ENCODE measurements around the gene ZNF133. TPM values are rescaled to one million over a fixed set of nuclear protein-coding genes. Genes with fewer than 3 reads are reported as not detected.

The ZNF133 gene
- 9.0 to 11.0 TPM (median 10.5 TPM) in 5 replicates for total RNA-seq (2022; extraction: Qiagen RNA extraction; ENCODE audit: low read depth)

GRCh38 chr20:18287915-18288748, at the start of gene ZNF133:
Gene ZNF133 (plus strand): TSS chr20:18288527. CDS start chr20:18305687, 17,160 bp downstream.

Other genes with a start within 250 kb of the ZNF133 start
- 0.16 to 0.43 TPM (median 0.19 TPM) in 4 of 5 replicates, not detected in the other for gene OVOL2, start 230.6 kb upstream of the ZNF133 start, total RNA-seq (2022; extraction: Qiagen RNA extraction; ENCODE audit: low read depth)
- 7.6 to 11.0 TPM (median 10.1 TPM) in 5 replicates for gene KAT14, start 150.7 kb upstream of the ZNF133 start, total RNA-seq (2022; extraction: Qiagen RNA extraction; ENCODE audit: low read depth)
- gene PET117, start 150.7 kb upstream of the ZNF133 start, total RNA-seq (2022; extraction: Qiagen RNA extraction; ENCODE audit: low read depth): 21.8 to 29.8 TPM (median 26.4 TPM) in 5 replicates
- 2.6 to 3.3 TPM (median 2.8 TPM) in 5 replicates for gene DZANK1, start 178.5 kb downstream of the ZNF133 start, total RNA-seq (2022; extraction: Qiagen RNA extraction; ENCODE audit: low read depth)
- 12.6 to 26.1 TPM (median 15.4 TPM) in 5 replicates for gene POLR3F, start 178.9 kb downstream of the ZNF133 start, total RNA-seq (2022; extraction: Qiagen RNA extraction; ENCODE audit: low read depth)
- 9.8 to 16.6 TPM (median 15.4 TPM) in 5 replicates for gene RBBP9, start 208.7 kb downstream of the ZNF133 start, total RNA-seq (2022; extraction: Qiagen RNA extraction; ENCODE audit: low read depth)
- 55.3 to 69.3 TPM (median 61.5 TPM) in 5 replicates for gene SEC23B, start 219.4 kb downstream of the ZNF133 start, total RNA-seq (2022; extraction: Qiagen RNA extraction; ENCODE audit: low read depth)